Measurements from ENCODE around the gene GPD1.
A peak's percentile ranks its signal among the peaks of the same experiment; 100 is the strongest.
"Not testable (repeated sequence)": the region's sequence is repeated elsewhere in the genome, so short reads cannot be mapped to it uniquely, and the experiment has no call there.

Gene GPD1

GRCh38 chr12:50073712-50074111 is 30.1 kb upstream of the GPD1 start:
- no peak for DNase-seq (ENCODE audit: low read depth in 2 of 2)

- peak; percentile 77 to 80 for DNase-seq (ENCODE audit: low read depth in 2 of 2)
Observed at GRCh38 chr12:50074936-50075807, 28.6 kb upstream of the GPD1 start.

GRCh38 chr12:50075808-50076170 is 28.0 kb upstream of the GPD1 start:
- DNase-seq (ENCODE audit: low read depth in 2 of 2) = no peak

DNA sequence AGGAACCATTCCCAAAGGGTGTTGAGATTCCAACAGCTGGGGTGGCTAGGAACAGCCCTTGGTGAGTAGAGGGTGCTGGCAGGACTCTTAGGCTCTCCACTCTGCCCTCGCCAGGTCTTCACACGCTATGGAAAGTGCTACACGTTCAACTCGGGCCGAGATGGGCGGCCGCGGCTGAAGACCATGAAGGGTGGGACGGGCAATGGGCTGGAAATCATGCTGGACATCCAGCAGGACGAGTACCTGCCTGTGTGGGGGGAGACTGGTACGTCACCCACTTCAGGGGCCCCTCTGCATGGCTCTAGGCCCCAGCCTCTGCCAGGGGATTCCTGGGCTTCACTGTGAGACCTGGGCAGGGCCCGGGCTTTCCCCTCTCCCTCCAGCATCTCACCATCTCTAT is 26.7 kb upstream of the GPD1 start:
- DNase-seq (ENCODE audit: low read depth in 2 of 2) = no peak

DNA sequence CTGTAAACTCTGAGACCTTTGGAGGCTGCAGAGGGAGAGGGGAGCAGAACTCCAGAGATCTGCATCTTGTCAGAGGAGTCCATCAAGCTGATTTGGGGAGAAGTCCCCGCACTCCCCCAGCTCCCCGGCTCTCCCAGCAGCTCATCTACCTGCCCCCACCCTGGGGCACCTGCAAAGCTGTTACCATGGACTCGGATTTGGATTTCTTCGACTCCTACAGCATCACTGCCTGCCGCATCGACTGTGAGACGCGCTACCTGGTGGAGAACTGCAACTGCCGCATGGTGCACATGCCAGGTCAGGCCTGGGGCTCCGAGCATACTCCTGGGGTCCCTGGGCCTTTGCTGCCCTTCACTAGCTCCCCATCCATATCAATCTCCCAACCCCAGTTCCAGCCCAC is 25.5 kb upstream of the GPD1 start:
- no peak for DNase-seq (ENCODE audit: low read depth in 2 of 2)

DNA sequence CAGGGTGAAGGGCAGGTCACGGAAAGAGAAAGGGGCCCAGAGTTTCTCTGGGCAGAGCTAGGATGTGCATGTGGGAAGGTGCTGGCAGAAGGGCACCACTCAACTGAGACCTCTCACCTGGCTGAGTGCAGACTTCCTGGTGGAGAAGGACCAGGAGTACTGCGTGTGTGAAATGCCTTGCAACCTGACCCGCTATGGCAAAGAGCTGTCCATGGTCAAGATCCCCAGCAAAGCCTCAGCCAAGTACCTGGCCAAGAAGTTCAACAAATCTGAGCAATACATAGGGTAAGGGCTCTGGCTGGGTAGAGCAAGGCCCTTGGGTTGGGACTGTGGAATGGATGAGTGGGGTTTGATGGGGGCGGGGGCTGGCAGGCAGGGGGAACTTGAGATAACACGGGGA is 24.0 kb upstream of the GPD1 start:
- DNase-seq (ENCODE audit: low read depth in 2 of 2) = no peak

- DNase-seq (ENCODE audit: low read depth in 2 of 2) = no peak
Observed at GRCh38 chr12:50081096-50081808, 22.6 kb upstream of the GPD1 start.

- DNase-seq (ENCODE audit: low read depth in 2 of 2) = no peak
Observed at GRCh38 chr12:50082644-50083043, 21.2 kb upstream of the GPD1 start.

GRCh38 chr12:50083301-50083700 is 20.5 kb upstream of the GPD1 start:
- DNase-seq (ENCODE audit: low read depth in 2 of 2) = no peak

DNA sequence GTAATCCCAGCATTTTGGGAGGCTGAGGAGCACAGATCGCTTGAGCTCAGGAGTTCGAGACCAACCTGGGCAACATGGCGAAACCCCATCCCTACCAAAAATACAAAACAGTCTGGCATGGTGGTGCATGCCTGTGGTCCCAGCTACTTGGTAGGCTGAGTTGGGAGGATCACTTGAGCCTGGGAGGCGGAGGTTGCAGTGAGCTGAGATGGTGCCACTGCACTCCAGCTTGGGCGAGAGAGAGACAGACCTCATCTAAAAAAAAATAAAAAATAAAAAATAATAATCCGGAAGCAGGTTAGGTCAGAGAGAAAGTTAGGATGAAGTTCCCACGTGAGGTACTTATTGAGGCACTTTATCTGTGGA is 19.4 kb upstream of the GPD1 start:
- DNase-seq (ENCODE audit: low read depth in 2 of 2) = not testable (repeated sequence)

DNA sequence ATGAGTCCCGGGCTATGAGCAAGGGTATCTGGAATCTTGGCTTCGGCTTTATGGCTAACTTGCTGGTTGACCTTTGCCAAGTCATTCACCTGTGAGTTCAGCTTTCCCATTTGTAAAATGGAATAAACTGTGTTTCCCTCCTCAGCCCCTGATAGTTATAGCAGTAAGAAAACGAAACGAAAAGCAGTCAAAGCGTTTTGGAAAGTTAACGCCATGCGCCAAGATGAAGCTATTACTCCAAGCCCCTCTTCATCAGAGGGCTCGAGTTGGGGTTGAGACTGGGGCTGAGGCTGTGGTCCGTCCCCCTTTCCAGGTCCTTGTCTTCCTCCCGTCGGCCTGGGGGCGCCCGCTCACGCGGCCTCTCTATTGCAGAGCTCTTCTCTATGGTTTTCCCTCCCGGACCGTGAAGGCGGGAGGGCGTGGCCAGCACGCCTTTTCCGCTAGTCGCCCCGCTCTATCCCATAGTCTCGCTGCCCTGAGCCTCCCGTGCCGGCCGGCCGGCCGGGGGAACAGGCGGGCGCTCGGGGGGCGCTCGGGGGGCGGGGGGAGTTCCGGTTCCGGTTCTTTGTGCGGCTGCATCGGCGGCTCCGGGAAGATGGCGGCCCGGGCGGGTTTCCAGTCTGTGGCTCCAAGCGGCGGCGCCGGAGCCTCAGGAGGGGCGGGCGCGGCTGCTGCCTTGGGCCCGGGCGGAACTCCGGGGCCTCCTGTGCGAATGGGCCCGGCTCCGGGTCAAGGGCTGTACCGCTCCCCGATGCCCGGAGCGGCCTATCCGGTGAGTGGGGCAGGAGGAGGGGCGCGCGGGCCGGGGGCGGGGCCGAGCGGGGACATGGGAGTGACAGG is 18.8 kb upstream of the GPD1 start, which contains the start of gene SMARCD1:
Gene SMARCD1, plus strand, starts transcription at position 568 of the 840 bp plus-strand sequence. Its CDS starts 28 bp downstream, at position 596.
- peak; percentile 75 to 82 for DNase-seq (ENCODE audit: low read depth in 2 of 2)

DNA sequence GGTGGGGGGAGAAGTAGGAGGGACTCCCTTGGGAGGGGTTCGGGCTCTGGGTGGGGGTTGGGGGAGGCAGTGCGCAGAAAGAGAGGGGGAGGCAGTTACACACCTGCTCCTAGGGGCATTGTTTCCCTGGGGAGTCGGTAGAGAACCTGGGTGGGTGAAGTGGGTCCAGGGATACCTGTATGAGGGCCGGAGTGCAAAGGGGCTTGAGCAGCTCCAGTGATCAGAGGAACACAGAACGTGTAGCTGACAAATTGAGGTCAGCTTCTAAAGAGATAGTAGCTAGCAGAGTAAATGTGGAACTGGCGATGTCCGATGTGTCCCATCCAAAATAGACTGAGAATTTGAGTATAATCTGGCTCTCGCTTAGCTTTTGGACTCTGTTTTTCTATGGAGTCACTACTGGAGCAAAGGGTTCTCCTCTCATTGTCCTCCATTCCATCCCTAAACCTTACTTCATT is 18.2 kb upstream of the GPD1 start:
- no peak for DNase-seq (ENCODE audit: low read depth in 2 of 2)

- DNase-seq (ENCODE audit: low read depth in 2 of 2) = no peak
Observed at GRCh38 chr12:50086148-50086547, 17.7 kb upstream of the GPD1 start.

DNA sequence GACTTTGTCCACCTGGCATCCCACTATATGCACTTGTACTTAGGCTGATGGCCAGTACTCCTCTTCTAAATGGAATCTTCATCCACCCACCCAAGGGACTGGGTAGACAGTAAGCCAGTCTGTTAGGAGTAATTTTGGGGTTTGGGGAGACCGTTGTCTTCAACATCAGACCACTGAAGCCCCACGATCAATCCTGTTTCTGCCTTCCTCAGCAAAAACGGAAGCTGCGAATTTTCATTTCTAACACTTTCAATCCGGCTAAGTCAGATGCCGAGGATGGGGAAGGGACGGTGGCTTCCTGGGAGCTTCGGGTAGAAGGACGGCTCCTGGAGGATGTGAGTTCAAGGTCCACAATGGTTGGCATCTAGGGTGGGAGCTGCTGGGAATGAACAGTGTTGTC is 16.7 kb upstream of the GPD1 start:
- DNase-seq (ENCODE audit: low read depth in 2 of 2) = no peak

DNA sequence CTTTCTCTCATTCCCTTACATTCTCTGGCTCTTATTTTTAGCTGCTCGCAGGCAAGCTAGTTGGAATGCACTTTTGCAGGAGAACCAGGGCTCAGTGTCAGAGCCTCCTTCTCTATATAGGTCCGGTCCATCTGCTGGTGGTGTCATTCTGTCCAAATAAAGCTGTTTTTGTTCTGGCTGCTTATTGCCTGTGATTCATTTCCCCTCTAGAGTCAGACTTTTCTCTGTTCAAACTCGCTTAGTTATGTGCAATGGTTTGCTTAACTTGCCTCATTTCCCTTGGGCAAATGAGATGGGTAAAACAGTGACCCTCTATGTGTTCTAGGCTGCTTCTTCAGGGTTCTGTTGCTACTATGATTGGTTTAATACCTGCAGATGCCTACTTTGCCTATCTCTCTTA is 15.8 kb upstream of the GPD1 start:
- no peak for DNase-seq (ENCODE audit: low read depth in 2 of 2)

DNA sequence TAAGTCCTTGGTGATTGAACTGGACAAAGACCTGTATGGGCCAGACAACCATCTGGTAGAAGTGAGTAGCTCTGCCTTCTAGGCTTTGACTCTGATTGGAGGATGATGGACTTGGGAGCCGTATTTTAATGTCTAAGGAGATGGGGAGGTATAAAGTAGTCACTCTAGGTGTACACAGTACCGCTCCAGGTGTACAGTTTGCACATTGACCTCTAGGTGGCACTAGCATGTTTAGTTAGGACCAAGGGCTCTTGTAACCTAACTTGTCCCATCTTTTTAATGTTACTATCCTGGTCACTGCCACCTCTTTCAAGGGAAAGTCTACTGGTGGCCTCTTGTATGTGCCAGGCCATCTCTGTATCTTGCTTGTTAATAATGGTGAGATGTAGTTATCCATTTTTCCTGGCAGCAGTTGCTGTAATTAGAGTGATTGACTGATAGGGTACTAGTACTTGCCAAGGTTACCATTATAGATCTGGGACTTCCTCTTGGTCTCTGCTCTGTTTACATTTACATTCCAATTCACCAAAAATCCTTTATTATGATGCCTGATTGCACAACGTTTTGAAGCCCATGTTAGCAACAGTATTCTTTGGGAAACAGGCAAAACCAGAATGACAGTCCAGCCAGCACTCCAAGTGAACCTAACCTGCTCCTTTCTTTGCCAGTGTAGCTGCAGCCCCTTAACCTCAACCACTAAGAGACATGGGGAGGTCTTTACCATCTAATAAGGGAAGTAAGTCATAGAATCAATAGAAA is 15.1 kb upstream of the GPD1 start:
- DNase-seq (ENCODE audit: low read depth in 2 of 2) = peak in 1 of 2 donors; percentile 40

DNA sequence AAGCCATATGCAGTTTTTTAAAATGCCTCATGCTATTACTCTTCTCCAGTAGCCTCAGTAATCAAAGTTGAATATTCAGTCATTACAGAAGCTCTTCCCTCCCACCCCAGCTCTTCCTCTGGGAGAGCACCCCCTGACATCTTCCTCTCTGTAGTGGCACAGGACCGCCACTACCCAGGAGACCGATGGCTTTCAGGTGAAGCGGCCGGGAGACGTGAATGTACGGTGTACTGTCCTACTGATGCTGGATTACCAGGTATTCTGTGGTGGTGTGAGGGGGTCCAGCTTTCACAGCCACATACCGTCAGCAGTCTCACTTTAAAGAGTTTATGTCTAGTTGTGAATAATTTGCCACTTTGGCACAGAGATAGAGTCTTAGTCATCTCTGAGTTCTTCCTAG is 14.1 kb upstream of the GPD1 start:
- DNase-seq (ENCODE audit: low read depth in 2 of 2) = no peak

DNA sequence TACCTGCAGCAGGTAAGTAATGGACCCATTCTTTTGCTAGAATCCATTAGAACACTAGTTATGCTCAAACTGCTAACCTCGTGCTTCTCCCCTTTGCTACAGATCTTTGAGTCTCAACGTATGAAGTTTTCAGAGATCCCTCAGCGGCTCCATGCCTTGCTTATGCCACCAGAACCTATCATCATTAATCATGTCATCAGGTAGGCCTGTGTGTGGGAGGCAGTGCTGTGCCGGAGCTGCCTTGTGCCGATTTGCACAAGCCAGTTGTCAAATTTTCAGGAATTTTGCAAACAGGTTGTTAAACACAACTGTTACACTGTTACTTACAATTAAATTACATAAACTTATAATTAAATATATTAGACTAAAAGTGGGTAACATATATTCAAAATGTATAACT is 13.4 kb upstream of the GPD1 start:
- DNase-seq (ENCODE audit: low read depth in 2 of 2) = no peak

GRCh38 chr12:50097952-50098351 is 5.9 kb upstream of the GPD1 start:
- no peak for DNase-seq (ENCODE audit: low read depth in 2 of 2)

GRCh38 chr12:50099302-50100008 is 4.4 kb upstream of the GPD1 start:
- no peak for DNase-seq (ENCODE audit: low read depth in 2 of 2)

DNA sequence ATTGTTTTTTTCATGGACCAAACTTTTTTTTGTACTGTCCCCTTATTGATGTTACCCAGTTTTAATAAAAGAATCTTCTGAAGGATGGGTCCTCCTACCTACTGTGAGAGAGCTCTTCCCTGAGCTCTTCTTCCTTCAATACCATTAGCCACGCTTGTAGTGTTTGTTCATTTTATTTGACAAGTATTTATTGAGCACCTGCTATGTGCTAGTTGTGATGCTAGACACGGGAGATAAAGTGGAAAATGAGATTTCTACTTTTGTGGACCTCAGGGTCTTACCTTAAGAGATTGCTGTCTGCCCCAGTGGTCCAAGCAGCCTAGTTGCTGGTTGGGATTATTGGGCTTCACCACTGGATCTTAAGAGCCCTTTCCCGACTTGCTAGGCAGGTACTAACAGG is 3.2 kb upstream of the GPD1 start:
- no peak for DNase-seq (ENCODE audit: low read depth in 2 of 2)
